DMS114 treated with DMSO at 0.1 percent for 48 hours (cell line): Measurements from ENCODE around the gene SGTA.

ENCODE experiments used
- DNase-seq: peaks from one replicate; lab custom pipeline; 2025; ENCODE audit not compliant: unreplicated experiment; lab: John Stamatoyannopoulos, UW

Gene SGTA

GRCh38 chr19:2810141-2811091, 27.3 kb upstream of the SGTA start:
- no peak for DNase-seq

GRCh38 chr19:2809387-2810140, 26.5 kb upstream of the SGTA start:
- DNase-seq, result no peak

- no peak for DNase-seq
Measured at GRCh38 chr19:2808129-2808941, 25.3 kb upstream of the SGTA start.

GRCh38 chr19:2807379-2808128, 24.5 kb upstream of the SGTA start:
- no peak for DNase-seq

GRCh38 chr19:2806736-2807378, 23.8 kb upstream of the SGTA start:
- DNase-seq, result no peak

- DNase-seq, result no peak
Measured at GRCh38 chr19:2805991-2806649, 23.0 kb upstream of the SGTA start.

- DNase-seq, result no peak
Measured at GRCh38 chr19:2805261-2805900, 22.3 kb upstream of the SGTA start.

GRCh38 chr19:2804156-2805004, 21.3 kb upstream of the SGTA start:
- DNase-seq, result no peak

GRCh38 chr19:2803486-2804155, 20.5 kb upstream of the SGTA start:
- no peak for DNase-seq

- no peak for DNase-seq
Measured at GRCh38 chr19:2802826-2803225, 19.8 kb upstream of the SGTA start.

- DNase-seq, result no peak
Measured at GRCh38 chr19:2800506-2800905, 17.4 kb upstream of the SGTA start.

- no peak for DNase-seq
Measured at GRCh38 chr19:2799273-2800020, 16.4 kb upstream of the SGTA start.

- no peak for DNase-seq
Measured at GRCh38 chr19:2798733-2799132, 15.7 kb upstream of the SGTA start.

GRCh38 chr19:2798158-2798685, 15.1 kb upstream of the SGTA start:
- DNase-seq, result no peak

GRCh38 chr19:2797280-2797679, 14.2 kb upstream of the SGTA start:
- no peak for DNase-seq

GRCh38 chr19:2796659-2797266, 13.7 kb upstream of the SGTA start:
- DNase-seq, result no peak
